HG02678 (cell line): ENCODE data around the gene WDR74.

Experiments
- ATAC-seq: cut with Tn5 transposase; IDR thresholded peaks from one replicate; pipeline ENCODE4 v1.9.1; 2021; ENCODE audit warnings: mild to moderate bottlenecking, moderate library complexity; ENCODE audit not compliant: unreplicated experiment

The WDR74 gene

DNA sequence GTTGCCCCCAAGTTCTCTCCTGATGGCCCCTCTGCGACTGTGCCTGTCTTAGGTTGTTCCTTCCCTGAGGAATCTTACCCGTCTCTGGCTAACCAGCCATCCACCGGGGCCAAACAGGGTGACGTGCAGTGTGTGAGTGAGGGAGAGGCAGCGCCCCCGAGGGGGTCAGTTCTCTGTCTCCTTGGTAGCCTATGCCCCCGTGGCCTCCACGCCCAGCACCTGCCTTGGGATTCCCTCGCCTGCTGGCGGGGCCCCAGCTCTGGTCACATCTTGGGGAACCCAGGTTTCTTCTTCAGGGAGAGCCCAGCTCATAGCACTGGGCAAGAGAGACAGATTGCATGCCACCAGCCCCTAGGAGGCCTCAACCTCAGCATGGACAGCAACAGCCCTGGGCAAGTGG lies 39.9 kb downstream of the WDR74 start:
- no peak for ATAC-seq

GRCh38 chr11:62796281-62796680 lies 43.1 kb downstream of the WDR74 start:
- ATAC-seq, result no peak

DNA sequence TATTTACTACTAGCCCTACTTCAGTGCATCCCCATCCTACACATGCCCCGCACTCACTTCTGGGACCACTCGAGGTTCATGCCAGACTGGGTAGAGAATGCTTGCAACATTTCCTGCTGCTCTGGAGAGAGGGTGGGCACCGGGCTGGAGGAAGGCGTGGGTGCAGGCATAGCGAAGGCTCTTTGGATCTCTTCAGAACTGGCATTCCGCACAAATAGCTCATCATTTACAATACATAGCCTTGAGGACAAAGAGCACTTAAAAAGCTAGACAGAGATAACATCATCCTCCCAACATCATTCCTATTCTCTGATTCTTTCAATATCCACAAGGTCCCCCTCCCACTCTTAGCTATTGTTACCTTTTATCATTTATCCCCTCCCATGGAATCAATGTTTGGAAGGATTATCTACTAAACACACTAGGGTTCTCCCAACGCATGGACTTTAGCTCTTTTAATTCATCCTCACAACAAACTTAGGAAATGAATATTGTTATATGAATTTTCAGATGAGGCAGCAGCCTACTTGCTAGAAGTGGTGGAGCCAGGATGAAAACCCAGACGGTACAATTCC lies 45.1 kb downstream of the WDR74 start:
- ATAC-seq, result no peak

GRCh38 chr11:62792202-62792575 lies 47.2 kb downstream of the WDR74 start:
- ATAC-seq, result peak; percentile 2

GRCh38 chr11:62791501-62792201 lies 47.7 kb downstream of the WDR74 start, which contains the start of gene TMEM223:
TSS of gene TMEM223 (minus strand) at chr11:62792006. CDS start at chr11:62791994, 12 bp downstream.
- peak; percentile 71 for ATAC-seq

GRCh38 chr11:62789576-62789975 lies 49.8 kb downstream of the WDR74 start:
- ATAC-seq, result no peak

DNA sequence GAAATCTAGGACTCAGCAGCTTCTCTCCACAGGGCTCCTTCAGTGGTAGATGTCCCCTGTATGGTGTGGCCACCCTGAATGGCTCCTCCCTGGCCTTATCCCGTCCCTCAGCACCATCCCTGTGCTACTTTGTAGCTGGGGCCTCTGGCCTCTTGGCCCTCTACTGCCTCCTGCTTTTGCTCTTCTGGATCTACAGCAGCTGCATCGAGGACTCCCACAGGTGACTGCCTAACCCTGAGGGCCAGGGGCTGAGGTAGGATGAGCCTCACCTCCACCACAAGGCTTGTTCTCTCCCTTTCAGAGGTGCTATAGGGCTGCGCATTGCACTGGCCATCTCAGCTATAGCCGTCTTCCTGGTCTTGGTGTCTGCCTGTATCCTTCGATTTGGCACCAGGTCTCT lies 50.4 kb downstream of the WDR74 start:
- ATAC-seq, result no peak

DNA sequence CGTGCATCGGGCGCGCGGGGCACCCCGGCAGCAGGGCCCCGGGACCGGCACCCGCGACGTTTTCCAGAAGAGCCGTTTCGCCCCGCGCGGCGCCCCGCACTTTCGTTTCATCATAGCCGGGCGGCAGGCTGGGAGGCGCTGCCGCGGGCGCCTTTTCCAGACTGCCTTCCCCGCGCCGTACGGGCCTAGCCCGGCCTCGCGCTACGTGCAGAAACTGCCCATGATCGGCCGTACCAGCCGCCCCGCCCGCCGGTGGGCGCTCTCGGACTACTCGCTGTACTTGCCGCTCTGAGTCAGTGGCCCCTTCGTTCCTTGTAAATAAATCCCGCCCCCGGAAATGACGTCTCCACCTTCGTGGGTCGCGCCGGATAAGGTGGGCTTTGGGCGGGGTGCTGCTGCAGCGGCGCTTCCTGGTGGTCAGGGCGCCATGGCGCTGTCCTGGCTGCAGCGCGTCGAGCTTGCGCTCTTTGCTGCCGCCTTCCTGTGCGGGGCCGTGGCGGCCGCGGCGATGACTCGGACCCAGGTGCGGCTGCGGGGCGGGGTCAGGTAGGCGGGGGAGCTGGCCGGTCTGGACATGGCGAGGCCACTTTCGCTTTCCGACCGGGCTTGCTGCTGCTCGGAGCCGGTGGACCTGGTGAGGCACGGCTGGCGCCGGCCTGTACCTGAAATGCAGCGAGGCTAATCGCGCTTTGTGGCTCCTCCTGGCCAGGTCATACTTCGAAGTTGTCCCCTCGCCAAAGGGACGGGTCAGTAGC lies 52.2 kb downstream of the WDR74 start, which contains the start of gene TMEM179B:
TSS of gene TMEM179B (plus strand) at position 398 of the 755 bp plus-strand sequence. CDS start at position 428, 30 bp downstream.
- ATAC-seq, result peak; percentile 66

DNA sequence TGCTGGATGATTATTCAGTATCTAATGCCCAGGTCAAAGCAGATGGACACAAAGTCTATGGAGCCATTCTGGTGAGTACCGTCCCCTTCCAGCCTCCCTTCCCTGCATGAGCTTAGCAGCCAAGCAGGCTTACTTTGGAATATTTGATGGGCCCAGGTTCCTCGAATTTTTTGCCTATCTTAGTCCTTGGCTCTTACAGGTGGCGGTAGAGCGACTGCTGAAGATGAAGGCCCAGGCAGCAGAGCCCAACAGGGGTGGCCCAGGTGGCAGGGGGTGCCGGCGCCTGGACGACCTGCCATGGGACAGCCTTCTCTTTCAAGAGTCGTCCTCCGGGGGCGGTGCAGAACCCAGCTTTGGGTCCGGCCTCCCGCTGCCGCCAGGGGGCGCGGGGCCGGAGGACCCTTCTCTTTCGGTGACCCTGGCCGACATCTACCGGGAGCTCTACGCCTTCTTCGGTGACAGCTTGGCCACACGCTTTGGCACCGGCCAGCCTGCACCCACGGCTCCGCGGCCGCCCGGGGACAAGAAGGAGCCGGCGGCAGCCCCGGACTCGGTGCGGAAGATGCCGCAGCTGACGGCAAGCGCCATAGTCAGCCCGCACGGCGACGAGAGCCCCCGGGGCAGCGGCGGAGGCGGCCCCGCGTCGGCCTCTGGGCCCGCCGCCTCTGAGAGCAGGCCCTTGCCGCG lies 52.9 kb downstream of the WDR74 start:
- ATAC-seq, result peak; percentile 70
